CD4-positive, alpha-beta T cell treated with Interleukin-6 at 100 ng/mL for 8 hours (primary cell): Measurements from ENCODE around the gene TMEM179.

Experiments
- DNase-seq: peaks from one replicate; pipeline ENCODE4 v3.0.0-alpha.2; 2020; ENCODE audit warnings: mixed read lengths, low spot score

The TMEM179 gene

DNA sequence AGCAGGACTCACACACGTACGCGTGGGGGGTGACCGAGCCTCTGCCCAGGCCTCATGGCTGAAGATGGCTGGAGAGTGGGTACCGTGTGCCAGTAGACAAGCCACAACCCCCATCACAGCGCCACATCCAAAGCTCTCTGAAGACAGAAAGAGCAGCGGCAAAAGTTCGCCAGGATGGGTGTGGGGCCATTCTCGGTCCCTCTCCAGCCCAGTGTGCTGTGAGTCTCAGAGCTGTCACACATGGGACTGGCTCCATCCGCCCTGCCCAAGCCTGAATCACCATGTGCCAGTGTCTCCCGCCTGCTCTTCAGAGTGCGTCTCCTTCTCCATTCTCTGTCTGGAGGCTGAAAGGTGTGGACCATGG is 5.7 kb downstream of the TMEM179 start:
- no peak for DNase-seq

DNA sequence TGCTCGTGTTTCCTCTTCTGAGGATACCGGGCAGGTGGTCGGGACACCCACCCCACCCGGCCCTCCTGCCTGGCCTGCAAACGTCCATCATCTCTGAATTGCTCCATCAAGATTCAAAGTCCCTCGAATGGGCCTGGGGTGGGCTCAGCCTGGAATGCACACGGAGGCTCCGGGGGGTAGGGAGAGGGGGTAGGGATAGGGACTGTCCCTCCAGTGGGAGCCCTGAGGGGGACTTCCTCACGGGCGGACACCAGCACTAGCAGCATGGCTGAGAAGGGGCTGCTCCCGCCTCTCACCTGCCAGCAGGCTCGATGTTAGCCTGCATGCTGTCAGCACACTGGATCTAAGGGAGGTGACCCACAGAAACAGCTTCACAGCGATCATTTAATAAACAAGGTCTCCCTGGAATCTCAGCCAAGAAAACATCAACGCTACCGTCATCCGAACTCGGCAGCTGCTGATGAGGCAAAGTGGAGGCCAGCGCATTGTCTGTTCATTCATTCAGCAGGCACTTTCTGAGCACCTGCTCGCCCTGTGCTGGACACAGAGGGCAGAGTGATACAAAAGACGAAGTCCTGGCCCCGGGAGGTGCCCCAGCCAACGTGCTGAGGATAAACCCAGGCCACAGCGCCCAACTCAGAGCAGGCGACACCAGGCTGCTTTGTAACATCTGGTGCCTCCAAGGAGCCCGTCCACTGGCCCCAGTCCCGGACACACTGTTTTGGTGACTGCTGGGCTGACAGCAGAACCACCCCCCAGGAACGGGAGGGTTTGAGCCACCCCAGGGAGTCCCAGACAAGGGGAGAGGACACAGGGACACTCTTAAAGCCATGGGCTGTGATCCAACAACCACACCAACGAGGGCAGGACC is 6.3 kb downstream of the TMEM179 start:
- DNase-seq, result no peak

DNA sequence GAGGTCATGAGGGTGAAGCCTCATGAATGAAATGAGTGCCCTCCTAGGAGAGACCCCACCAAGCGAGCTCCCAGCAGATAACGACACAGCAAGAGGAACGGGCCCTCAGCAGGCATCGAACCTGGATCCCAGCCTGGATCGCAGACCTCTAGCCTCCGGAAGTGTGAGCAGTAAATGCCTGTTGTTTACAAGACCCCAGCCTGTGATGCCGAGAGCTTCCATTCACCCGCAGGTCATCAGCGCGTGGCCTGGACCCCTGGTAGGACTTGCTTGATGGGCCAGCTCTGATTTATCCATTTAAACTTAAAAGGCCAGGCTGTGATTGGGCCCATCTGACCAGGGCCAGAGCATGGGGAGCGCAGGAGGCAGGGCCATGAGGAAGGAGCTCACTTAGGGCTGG is 7.0 kb downstream of the TMEM179 start:
- no peak for DNase-seq

DNA sequence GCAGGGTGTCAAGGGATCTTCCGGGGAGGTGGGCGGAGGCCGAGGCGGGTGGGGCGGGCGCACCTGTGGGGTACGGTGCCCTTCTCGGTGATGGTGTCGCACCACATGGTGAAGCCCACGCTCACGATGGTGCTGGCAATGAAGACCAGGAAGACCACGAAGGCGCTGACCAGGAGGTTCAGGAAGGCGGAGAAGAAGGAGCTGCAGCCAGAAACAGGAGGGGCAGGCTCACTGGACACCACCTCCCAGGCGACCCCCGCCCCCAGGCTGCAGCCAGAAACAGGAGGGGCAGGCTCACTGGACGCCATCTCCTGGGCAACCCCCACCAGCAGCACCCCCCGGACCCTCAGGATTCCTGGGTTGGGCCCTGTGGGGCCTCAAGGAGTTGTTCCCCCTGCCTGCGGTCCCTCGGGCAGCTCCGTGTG is 7.6 kb downstream of the TMEM179 start:
- DNase-seq, result no peak

DNA sequence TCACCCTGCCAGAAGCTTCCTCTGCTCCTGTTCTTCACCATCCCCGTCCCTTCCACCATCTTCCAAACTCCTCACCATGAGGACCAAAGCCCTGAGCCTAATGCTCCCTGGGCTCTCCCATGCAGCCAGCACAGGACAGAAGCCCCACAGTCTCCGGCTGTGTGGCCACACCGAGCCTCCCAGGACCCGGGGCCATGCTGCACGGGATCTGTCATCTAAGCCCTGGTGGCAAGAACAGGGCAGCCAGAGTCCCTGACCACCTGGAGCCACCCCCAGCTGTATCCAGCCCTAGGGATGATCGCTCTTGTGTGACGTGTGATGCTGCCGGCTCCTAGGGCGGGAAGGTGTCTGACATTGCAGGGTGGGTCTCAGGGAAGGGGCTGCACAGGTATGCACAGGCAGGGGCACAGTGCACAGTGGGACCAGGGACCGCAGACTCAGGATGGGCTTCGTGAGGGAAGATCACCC is 8.1 kb downstream of the TMEM179 start:
- no peak for DNase-seq

DNA sequence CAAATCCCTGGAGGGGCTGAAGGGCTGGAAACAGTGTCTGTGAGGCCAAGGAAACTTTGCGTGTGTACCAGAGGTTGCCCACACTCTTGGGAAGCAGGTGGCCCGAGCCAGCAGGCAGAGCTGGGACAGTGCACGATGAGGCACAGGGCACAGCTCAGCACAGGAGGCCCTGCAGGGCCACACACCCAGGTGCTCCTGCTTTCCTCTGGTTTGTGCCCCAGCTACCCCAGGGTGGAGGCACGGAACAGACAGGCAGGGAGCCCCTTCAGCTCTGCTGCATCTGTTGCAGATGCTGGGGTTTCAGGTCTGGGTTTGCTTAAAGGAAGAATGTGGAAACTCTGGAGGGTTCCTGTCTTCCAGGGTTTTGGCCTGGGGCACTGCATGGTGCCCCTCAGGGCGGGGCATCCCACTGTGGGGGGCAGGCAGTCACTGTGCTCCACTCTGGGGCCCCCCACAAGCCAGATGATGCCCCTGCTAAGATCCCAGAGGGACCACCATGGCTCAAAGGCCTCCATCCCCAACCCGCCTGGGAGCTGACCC is 8.6 kb downstream of the TMEM179 start:
- DNase-seq, result no peak

DNA sequence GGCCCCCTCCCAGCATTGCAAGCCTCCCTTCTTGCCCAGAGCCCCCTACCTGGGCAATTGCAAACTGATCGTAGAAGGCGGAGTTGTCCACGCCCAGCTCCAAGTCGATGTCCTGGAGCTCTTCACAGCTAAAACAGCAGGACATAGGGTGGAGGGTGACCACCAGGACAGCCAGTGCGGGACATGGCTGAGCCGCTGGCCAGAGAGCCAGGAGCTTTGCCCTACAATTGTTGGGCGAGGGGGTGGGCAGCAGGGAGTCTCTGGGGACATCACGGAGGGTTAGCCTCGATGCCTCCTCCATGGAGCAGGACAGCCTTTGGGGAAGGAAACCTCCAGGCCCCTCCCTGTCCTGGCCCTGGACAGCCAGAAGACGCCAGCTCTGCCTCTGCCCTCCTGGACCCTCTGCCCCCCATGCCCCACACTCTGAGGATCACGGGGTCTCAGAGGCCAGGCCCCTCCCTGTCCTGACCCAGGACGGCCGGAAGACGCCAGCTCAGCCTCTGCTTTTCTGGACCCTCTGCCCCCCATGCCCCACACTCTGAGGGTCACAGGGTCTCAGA is 9.4 kb downstream of the TMEM179 start:
- DNase-seq, result no peak

DNA sequence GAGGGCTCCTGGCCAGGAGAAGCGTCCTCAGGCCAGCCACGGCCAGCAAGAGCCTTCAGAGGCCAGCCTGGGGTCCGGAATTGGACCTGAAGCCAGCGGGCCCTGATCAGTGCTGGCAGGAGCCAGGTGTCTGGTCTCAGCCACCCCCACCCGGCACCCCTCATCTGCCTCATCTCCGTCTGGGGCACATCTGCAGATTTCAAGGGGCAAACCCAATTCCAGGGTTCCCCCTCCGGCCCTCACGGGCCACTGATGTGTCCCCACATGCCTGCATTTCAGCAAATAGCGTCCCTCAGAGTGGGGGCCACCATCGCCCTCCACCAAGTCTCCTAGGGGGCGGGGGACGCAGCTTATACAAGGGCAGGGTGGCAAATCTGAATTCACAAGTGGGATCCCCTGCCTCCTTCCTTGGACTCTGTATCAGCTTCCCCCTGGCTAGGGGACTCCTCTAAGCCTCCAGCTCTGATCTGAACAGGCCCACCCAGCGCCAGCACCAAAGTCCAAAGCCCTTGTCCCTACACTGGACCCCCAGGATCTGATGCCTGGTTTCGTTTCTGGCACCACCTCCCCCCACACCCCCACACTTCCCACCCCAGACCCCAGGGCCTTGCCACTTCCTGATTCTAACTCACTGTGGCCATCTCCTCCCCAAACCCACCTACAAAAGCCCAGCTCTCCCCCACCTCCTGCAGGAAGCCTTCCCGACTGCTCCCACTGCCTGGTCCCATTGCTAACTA is 10.1 kb downstream of the TMEM179 start:
- DNase-seq, result no peak

DNA sequence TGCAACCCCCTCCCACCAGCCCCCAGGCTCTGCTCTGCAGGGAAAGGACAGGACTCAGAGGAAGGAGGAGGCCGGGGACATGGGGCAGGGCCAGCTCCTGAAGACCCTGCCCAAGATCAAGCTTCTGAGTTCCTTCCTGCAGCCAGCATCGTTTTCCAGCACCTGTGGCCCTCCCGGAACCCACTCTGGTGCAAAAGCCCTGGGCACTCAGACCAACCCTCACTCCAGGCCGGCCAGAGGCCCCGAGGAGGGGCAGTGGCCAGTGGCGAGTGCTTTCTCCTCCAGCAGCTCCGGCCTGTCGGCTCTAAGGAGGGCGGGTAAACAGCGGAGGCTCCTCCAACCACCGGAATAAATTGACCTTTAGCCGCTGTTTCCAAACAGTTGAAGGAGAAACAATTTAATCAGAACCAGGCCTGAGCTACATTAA is 10.8 kb downstream of the TMEM179 start:
- DNase-seq, result no peak

DNA sequence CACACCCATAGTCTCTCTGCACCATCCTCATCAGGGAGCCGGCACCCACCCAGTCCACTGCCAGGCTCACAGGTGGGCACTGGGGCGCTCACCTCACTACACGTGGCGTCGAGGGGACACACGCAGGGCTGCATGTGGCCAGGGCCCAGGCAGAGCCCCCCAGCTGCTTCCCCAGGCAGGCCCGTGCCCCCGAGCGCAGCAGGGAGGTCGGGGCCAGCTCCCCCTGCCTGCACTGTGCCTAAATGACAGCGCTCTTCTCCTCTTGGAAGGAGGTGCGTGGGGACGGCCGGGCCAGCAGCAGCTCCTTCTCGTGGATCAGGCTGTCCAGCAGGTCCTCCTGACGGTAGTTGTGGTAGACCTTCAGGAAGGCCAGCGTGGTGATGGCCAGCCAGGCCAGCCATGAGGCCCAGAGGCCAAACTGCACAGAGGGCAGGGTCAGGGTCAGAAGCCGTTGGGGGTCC is 11.3 kb downstream of the TMEM179 start:
- no peak for DNase-seq

DNA sequence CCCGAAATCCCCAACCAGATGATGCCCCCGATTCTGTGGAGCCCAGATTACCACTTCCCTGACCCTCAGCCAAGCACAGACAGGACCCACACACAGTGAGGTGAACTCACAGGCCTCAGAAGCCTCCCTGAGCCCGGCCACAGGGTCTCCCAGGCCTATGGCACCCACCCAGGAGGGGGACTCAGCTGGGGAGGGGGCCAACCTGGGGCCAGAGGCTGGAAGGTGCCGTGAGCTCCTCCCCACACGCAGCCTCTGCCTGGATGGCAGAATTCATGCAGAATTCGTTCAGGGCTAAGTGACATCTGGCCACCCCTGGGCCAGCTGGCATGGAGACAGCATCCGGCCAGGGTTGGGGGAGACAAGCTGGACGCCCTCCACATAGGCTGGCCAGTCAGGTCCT is 11.8 kb downstream of the TMEM179 start:
- DNase-seq, result no peak

DNA sequence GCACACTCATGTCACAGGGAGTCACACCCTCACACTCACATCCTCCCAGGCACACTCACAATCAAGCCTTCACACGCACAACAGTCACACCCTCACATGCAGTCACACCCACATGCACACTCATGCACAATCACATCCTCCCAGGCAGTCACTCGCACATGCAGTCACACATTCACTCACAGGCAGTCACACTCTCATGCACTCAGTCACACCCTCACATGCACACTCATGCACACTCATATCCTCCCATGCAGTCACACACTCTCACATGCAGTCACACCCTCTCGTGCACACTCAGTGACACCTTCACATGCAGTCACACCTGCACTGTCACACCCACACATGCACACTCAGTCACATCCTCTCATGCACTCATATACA is 12.3 kb downstream of the TMEM179 start:
- no peak for DNase-seq

DNA sequence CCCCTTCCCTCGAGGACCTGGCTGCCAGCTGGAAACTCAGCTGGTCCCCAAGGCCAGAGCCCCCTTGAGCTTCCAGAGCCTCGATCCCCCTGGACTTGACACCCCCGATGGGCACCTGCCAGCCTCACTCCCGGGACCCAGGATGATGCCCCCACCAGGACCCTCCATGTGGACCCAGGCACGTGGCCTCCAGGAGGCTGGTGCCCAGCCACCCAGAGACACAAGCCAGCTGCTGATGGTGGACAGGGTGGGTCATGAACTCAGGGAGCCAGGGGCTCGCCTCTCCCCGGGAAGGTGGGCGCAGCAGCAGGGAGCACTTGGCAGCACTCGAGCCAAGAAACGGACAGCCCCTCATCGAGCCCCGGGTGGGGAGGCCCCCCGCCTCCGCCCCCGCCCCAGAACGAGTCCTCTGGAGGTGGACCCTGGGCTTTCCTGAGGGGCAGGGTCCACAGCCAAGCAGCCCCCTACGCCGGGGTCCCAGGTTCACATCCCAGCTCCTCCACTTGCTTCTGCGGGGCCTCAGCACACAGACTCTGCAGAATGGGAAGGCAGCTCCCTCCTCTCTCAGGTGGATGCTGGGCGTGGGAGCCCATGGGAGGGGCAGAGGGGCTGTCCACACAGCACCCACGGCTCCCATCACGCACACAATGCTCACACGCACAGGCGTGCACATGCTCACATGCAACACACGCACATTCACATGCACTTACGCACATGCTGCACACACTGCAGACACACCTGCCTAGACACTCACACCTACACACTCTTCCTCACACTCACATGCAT is 12.9 kb downstream of the TMEM179 start:
- no peak for DNase-seq

DNA sequence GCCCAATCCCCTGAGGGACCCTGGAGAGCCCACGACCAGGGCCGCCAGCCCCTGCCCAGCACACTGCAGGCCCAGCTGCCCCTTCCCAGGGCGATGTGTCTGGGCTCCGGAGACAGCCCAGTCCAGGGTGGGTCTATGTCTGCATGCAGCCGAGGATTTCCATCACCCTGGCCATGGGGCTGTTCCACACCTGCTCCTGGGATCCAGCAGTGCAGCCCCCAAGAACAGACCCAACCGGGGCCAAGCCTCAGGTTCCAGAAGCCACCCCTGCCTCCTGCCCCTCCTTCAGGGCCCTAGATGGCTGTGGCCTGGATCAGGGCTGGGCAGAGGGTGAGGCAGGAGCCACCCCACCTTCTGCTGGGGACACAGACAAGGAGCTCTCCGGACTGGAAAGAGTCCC is 13.5 kb downstream of the TMEM179 start:
- DNase-seq, result no peak

DNA sequence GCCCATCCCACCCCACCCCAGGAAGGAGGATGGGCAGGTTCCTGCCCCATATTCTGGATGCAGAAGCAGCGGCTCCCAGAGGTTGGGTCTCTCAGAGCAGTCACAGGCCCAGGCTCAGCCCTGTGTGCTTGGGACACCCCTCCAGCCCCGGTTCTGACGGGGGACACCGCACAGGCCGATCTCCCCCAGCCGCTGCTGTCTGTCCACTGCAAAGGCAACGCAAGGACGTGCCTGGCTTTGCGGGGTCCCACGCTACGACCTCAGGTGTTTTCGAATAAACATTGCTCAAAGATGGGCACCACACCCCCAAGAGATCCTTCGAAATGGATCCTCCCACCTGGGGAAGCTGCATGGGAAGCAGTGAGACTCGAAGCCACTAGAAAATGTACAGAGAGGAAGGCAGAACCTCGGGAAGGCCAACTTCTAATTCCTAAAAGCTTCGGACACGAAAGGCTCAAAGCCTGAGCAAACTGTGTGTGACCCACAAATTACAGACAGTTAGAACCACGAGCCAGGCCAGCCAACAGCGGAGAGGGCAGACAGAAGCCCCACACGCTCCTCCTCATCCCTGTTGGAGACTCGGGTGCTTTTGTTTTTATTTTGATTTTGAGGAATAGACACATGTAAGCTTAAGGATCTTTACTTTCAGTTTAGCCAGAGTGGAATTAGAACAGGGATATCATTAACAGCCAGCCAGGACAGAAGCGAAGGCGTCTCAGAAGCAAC is 14.2 kb downstream of the TMEM179 start:
- DNase-seq, result no peak

DNA sequence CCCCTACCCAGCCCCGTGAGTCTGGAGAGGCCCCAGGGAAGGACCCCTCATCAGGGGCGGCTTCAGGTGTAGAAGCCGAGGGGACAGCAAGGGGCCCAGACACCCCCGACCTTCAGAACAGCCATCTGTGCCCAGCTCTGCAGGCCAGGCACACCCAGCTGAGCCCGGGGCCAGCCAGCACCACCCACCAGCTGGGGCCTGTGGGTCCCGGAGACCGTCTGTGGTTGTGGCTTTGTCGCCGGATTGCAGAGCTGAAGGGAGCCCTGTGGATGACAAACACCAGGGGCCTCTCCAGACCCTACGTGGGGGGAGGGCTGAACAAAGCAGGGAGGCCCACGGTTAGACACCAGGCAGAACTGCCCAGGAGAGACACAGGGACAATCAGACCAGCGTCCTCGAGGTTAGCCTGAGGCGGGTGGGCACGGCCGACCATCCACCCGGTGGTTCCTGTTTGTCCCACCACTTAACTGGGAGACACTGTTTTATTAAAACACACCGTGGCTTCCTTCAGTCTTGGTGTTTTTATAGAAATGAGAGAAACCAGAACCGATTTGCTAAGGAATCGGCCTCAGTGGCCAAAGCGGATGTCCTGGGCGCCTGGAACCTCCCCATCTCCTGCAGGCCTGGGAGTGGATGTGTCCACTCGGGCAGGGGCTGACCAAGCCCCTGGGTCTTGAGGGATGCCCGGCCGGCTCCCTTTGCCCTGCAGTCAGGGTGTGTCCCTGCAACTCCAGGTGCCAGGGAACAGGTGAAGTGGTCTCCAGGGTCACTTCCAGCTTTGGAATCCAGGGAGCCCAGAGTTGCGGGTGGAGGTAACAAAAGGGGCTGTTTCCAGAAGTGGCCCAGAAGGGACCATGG is 15.0 kb downstream of the TMEM179 start:
- DNase-seq, result no peak

DNA sequence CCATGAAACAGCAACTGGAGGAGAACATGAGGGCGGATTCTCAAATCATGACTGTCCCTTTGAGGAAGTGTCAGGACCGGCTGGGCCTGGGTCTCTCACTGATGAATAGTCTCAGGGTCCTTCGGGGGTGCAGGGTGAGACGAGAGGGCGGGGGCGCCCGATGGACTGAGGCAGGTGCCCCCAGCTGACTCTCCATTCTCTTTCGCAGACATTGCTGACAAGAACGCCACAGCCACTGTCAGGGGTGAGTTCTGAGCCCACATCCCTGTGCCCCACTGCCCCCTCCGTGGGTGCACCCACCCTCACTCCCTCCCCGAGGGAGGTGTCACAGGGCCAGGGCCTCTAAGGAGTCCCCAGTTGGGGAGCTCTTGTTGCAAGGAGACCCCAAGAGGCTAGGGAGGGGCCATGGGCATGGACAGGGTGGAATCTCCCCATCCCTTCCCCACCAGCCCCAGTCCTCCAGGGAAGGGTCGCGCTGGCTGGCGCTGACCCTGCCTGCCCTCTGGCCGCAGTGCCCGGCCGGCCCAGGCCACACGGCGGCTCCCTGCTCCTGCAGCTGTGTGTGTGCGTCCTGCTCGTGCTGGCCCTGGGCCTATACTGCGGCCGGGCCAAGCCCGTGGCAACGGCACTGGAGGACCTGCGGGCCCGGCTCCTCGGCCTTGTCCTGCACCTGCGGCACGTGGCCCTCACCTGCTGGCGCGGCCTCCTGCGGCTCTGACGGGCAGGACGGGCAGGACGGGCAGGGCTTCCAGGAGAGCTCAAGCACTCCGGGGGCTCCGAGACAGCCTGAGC is 16.3 kb downstream of the TMEM179 start:
- no peak for DNase-seq

DNA sequence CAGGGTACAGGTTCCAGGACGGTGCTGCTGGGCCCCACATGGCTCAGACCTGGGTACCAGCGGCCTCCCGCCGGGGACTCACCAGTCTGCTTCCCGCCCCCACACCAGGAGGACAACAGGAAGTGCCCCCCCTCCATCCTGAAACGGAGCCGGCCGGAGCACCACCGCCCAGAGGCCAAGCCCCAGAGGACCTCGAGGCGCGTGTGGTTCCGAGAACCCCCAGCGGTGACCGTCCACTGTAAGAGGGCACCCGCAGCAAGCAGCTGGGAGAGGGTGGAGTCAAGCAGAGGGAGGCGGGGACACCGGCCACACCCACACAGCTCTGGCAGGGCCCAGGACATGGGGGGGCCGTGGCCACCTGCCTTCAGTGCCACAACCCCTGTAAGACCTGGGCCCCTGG is 16.9 kb downstream of the TMEM179 start:
- DNase-seq, result no peak

DNA sequence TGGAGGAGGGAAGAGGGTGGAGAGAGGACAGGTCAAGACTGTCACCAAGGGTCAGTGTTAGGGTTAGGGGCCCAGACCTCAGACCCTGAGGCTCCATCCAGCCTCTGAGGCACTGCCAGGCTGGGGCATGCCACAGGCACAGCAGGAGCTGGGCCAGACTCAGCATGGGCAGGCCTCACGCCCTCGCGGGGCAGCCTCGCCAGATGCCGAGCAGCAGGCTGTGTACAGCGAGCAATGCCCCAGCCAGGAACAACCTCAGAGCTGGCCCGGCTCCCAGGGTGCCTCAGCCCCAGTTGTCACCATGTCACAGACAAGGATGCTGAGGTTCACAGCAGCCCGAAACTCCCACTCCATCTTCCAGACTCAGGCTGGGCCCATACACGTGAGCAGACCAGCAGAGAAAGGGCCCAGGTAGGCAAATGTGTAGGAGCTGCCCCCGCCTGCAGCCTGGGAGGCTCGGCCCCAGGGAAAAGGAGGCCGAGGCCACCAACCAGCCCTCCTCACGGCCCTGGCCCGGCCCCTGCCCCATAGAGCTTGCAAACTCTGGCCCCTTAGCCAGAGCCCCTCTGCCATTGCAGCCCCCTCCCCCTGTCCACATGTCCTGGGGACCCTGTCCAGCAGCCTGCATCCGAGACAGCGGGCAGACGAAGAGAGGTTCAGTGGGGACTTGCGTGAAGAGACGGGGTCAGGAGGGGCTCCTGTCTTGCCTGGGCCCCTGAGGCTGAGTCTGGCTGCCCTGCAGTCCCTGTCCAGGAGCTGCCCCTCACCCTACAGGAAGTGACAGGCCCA is 17.5 kb downstream of the TMEM179 start:
- DNase-seq, result no peak
